ENCODE measurements around the gene CHRDL1. TPM values are rescaled to one million over a fixed set of nuclear protein-coding genes. Genes with fewer than 3 reads are reported as not detected.

Gene CHRDL1
- polyA plus RNA-seq, 1 of the 3 experiments (the other 2 are of a cell fraction) = 0.64 TPM

DNA sequence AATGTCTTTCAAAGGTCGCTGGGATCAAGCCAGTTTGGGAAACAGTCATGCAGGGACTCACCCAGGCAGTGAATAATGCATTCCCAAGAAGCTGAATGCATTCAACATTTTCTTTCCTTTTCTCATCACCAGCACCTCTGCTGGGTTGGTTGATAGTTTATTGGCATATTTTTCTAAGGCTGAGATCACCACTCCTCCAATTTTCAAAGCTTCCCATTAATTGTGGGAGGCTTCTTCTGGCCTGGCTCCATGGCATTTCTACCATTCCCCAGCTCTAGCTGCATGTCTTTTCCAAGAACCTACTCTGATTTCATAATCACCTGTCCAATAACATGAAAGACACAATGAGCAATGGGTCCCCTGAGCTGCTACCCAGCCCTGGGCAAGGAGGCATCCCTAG is 35.8 kb downstream of the CHRDL1 start:
- no peaks in the 10 kb centered on the region for H3K4me1 ChIP-seq (ENCODE audit: control insufficient read depth in 1 of 2, insufficient read depth in 2 of 2, low read depth in 1 of 2, low read length in 1 of 2)
- POLR2A ChIA-PET = no interaction called here

DNA sequence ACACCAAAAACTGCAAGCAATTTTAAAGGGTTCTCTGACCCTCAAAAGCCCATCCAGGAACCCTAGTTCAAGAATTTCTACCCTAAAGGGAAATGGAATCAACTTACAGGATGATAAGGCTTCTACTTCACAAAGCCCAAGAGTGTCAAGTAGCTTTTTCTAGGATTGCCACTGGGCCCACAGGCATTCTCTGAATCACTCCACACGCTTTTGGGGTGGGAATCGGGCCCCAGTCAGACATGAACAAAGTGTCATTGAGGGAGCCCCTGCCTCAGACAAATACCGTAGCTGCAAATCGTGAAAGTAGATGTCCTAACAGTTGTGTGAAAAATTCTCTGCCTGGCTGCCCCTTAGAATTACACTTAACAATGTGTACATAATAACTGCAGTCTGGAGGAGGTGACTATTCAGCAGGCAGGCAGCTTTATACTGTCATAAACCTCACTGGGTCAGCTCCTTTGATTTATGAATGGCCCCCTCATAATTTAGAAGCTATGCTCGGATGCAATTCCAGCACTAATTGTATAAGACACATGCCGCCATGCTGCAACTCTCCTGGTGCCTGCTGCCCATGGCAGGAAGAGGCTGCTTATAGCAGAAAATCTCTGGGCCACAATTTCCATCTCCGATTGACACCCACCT is 36.7 kb downstream of the CHRDL1 start:
- Histone ChIP-seq H3K27ac (ENCODE audit: low read depth in 2 of 2, low read length in 1 of 2) (no peak overlapping the region), H3K9ac (no peak overlapping the region), H2AFZ (ENCODE audit: low read depth) (no peak overlapping the region), H3K27me3 (ENCODE audit: insufficient read depth) (no peaks in the 10 kb centered on the region), H3K9me3 (no peaks in the 10 kb centered on the region), H3K9me2 (no peaks in the 10 kb centered on the region), H4K20me1 (ENCODE audit: insufficient read depth) (no peaks in the 10 kb centered on the region), H3K36me3 (replicated peaks in 1 of 2; ENCODE audit: control insufficient read depth in 1 of 2, insufficient read depth in 2 of 2, low read length in 1 of 2) (no peaks in the 10 kb centered on the region), H3K4me1 (ENCODE audit: control insufficient read depth in 1 of 2, insufficient read depth in 2 of 2, low read depth in 1 of 2, low read length in 1 of 2) (no peaks in the 10 kb centered on the region), H3K79me2 (ENCODE audit: insufficient read depth) (no peaks in the 10 kb centered on the region), H3K4me3 (ENCODE audit: low read depth in 2 of 2, low read length in 1 of 2) (no peak overlapping the region), H3F3A (replicated peaks; ENCODE audit: insufficient read depth) (no peaks in the 10 kb centered on the region), H3K4me2 (no peak overlapping the region)
- CTCF ChIA-PET = no interaction called here
- no peak for DNase-seq
- POLR2A ChIA-PET = no interaction called here
- 8% methylated on average over 7 of the region's 7 CpGs for WGBS (ENCODE audit: low lambda C conversion rate)
- TF ChIP-seq, protein P1, sequence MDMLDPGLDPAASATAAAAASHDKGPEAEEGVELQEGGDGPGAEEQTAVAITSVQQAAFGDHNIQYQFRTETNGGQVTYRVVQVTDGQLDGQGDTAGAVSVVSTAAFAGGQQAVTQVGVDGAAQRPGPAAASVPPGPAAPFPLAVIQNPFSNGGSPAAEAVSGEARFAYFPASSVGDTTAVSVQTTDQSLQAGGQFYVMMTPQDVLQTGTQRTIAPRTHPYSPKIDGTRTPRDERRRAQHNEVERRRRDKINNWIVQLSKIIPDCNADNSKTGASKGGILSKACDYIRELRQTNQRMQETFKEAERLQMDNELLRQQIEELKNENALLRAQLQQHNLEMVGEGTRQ (IDR thresholded peaks at IDR 0.05; ENCODE audit: borderline replicate concordance, low read depth, low read length) = no peak
- TF ChIP-seq RFX5 (IDR thresholded peaks at IDR 0.05; ENCODE audit: low read length) (no peak), FOXJ3 (CRISPR knock-in tag; IDR thresholded peaks at IDR 0.05) (no peak), POLR2AphosphoS5 (IDR thresholded peaks at IDR 0.05; ENCODE audit: low read depth, low read length) (no peak), NRF1 (IDR thresholded peaks at IDR 0.05; ENCODE audit: low read depth, low read length) (no peak)
- TF ChIP-seq, protein P2, sequence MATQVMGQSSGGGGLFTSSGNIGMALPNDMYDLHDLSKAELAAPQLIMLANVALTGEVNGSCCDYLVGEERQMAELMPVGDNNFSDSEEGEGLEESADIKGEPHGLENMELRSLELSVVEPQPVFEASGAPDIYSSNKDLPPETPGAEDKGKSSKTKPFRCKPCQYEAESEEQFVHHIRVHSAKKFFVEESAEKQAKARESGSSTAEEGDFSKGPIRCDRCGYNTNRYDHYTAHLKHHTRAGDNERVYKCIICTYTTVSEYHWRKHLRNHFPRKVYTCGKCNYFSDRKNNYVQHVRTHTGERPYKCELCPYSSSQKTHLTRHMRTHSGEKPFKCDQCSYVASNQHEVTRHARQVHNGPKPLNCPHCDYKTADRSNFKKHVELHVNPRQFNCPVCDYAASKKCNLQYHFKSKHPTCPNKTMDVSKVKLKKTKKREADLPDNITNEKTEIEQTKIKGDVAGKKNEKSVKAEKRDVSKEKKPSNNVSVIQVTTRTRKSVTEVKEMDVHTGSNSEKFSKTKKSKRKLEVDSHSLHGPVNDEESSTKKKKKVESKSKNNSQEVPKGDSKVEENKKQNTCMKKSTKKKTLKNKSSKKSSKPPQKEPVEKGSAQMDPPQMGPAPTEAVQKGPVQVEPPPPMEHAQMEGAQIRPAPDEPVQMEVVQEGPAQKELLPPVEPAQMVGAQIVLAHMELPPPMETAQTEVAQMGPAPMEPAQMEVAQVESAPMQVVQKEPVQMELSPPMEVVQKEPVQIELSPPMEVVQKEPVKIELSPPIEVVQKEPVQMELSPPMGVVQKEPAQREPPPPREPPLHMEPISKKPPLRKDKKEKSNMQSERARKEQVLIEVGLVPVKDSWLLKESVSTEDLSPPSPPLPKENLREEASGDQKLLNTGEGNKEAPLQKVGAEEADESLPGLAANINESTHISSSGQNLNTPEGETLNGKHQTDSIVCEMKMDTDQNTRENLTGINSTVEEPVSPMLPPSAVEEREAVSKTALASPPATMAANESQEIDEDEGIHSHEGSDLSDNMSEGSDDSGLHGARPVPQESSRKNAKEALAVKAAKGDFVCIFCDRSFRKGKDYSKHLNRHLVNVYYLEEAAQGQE (IDR thresholded peaks at IDR 0.05; ENCODE audit: low read depth, low read length) = no peak
- TF ChIP-seq, protein P3, sequence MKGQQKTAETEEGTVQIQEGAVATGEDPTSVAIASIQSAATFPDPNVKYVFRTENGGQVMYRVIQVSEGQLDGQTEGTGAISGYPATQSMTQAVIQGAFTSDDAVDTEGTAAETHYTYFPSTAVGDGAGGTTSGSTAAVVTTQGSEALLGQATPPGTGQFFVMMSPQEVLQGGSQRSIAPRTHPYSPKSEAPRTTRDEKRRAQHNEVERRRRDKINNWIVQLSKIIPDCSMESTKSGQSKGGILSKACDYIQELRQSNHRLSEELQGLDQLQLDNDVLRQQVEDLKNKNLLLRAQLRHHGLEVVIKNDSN (IDR thresholded peaks at IDR 0.05; ENCODE audit: borderline replicate concordance, low read depth) = no peak

More for the DNA sequence above, 35.8 kb downstream of the CHRDL1 start:
- Histone ChIP-seq H2AFZ (ENCODE audit: low read depth) (no peak overlapping the region), H3K79me2 (ENCODE audit: insufficient read depth) (no peaks in the 10 kb centered on the region), H3K9me3 (no peaks in the 10 kb centered on the region), H3K27ac (ENCODE audit: low read depth in 2 of 2, low read length in 1 of 2) (no peak overlapping the region), H4K20me1 (ENCODE audit: insufficient read depth) (no peaks in the 10 kb centered on the region), H3F3A (replicated peaks; ENCODE audit: insufficient read depth) (no peaks in the 10 kb centered on the region), H3K36me3 (replicated peaks in 1 of 2; ENCODE audit: control insufficient read depth in 1 of 2, insufficient read depth in 2 of 2, low read length in 1 of 2) (no peaks in the 10 kb centered on the region), H3K9ac (no peak overlapping the region), H3K9me2 (no peaks in the 10 kb centered on the region), H3K27me3 (ENCODE audit: insufficient read depth) (no peaks in the 10 kb centered on the region), H3K4me2 (no peak overlapping the region), H3K4me3 (ENCODE audit: low read depth in 2 of 2, low read length in 1 of 2) (no peak overlapping the region)
- DNase-seq = no peak
- no peak for TF ChIP-seq GABPA (IDR thresholded peaks at IDR 0.05; ENCODE audit: low read depth)
- no peak for TF ChIP-seq FOXJ3 (CRISPR knock-in tag; IDR thresholded peaks at IDR 0.05)
- no peak for TF ChIP-seq MXI1 (IDR thresholded peaks at IDR 0.05; ENCODE audit: low read depth, low read length)
- TF ChIP-seq ELF1 (IDR thresholded peaks at IDR 0.05) = no peak
- TF ChIP-seq, protein P4, sequence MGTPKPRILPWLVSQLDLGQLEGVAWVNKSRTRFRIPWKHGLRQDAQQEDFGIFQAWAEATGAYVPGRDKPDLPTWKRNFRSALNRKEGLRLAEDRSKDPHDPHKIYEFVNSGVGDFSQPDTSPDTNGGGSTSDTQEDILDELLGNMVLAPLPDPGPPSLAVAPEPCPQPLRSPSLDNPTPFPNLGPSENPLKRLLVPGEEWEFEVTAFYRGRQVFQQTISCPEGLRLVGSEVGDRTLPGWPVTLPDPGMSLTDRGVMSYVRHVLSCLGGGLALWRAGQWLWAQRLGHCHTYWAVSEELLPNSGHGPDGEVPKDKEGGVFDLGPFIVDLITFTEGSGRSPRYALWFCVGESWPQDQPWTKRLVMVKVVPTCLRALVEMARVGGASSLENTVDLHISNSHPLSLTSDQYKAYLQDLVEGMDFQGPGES (IDR thresholded peaks at IDR 0.05; ENCODE audit: low read depth, low read length) = no peak
- TF ChIP-seq, protein P2 (IDR thresholded peaks at IDR 0.05; ENCODE audit: low read depth, low read length) = no peak
- no peak for TF ChIP-seq NFIC (IDR thresholded peaks at IDR 0.05; ENCODE audit: borderline replicate concordance)
- WGBS (ENCODE audit: low lambda C conversion rate) = 0% methylated on average over 1 of the region's 1 CpG
- CTCF ChIA-PET = no interaction called here
